Stimulated activated CD4-positive, alpha-beta T cell treated with anti-CD3 and anti-CD28 coated beads, Interleukin-2, amount 100 ng/mL, for 4 hours (primary cell): Measurements from ENCODE around the gene TRIM41.
"Not testable (repeated sequence)": the region's sequence is repeated elsewhere in the genome, so short reads cannot be mapped to it uniquely, and the experiment has no call there.

Experiments used
- DNase-seq: peaks from one replicate; pipeline ENCODE4 v3.0.0-alpha.2; 2020; ENCODE audit warnings: low read depth

Gene TRIM41

GRCh38 chr5:181193656-181194055 is 29.4 kb upstream of the TRIM41 start:
- no peak for DNase-seq

GRCh38 chr5:181194489-181195248 is 28.4 kb upstream of the TRIM41 start:
- DNase-seq, result no peak

- no peak for DNase-seq
These were observed 27.8 kb upstream of the TRIM41 start for GRCh38 chr5:181195249-181195761.

DNA sequence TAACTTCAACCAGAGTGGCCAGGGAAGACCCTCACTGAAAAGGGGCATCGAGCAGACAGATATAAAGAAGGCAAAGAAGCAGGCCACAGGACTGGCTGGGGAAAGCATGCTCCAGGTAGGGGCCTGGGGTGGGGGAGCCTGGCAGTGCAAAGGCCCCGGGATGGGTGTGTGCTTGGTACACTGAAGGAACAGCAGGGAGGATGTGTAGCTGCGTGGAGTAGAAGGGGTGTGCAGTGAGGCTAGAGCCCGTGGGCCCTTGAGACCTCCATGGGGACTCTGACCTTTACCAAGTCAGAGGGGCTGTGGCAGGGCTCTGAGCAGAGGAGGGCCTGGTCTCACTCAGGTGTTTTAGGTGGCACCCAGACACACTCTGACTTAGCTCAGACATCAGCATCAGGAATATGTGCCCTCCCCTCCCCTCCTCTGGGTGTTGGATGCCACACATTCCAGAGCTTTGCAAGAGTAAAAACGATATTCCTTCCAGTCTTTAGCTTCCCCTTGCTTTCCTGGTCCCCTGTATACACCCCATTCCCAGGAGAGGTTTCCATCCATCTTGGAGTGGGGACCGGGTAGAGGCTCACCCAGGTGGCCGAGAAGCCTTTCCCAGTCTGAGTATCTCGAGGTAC is 25.6 kb upstream of the TRIM41 start:
- no peak for DNase-seq

DNA sequence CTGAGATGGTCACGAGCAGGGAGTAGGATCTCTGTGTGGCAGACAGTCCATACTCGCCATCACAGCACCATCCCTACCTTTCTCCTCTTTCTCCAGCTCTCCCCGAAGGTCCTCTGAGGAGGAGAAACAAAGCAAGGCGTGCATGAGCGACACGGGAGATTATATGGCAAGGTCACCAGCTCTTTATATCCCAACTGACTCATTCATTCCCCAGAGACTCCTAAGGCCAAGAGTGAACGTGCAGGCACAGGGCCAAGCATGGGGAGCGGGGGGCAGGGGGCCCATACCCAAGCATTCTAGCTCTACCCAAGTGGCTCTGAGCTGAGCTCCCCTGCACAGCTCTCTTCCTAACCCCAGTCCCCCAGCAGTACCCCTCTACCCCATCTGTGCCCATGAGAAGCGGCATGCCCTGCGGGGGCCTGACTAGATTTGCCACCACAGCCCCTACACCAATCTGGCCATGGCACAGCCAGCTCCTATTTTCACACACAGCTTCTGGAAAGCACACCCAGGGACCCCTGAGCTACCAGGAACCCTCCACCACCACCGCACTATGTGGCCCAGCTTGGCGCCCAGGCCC is 24.9 kb upstream of the TRIM41 start:
- no peak for DNase-seq

DNA sequence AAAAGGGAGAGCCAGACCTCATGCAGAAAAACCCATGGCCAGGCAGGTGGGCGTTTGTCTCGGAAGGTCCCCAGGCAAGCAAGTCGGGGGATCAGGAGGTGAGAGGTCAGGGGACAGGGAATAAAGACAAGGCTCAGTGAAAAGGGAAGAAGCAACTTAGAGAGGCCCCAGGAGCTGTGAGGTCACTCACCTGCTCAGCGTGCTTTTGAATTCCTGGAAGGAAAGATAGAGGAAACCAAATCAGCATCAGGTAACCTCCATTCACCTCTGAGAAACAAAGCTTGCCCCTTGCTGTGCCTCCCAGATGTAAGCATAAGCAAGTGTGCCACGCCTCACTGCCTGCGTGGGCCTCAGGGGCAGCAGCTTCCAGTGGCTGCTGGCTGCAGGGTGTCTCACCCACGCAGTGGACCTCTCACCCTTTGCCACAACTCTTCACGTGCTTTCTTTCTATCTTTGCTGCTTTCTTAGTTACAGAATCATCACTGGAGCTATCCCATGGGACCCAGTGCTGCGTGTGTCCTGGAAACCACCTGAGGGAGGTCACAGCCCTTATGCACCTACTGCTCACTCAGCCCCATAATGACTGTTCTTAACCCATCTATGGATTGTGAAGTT is 24.1 kb upstream of the TRIM41 start:
- no peak for DNase-seq

DNA sequence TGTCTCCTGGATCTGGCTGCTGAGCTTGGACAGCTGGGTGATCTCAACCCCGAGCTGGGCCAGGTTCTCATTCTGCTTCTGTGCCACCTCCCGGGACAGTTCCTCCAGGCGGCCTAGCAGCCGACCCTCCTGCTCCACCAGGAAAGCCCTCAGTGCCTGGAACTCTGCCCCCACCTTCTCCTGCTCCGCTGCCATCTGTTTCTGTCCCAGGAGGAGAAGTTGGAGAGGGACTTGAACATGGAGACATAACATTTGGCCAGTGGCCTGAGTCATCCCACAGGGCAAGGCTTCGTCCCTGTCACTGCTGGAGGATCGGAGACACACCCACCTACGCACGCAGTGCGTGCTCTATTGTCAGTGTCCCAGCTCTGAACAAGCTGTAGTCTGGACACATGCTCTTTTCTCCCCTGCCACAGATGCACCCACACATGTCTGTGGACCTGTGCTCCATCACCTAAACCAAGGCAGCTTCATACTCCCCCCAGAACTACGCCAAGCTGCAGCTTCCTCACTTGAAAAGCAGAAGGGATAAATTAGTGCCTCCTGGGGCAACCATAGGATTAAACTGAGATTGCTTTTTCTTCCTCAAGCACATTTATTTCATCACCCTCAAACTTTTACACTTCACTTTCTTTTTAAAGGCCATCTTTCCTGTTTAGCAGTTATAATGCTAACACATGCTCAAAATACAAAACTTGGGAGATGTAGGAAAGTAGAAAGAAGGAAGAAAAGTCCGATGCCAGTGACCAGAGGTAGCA is 23.0 kb upstream of the TRIM41 start:
- no peak for DNase-seq

GRCh38 chr5:181200816-181201215 is 22.3 kb upstream of the TRIM41 start:
- DNase-seq, result no peak

- DNase-seq, result no peak
These were observed 19.9 kb upstream of the TRIM41 start for GRCh38 chr5:181203093-181203711.

GRCh38 chr5:181203777-181204112 is 19.3 kb upstream of the TRIM41 start:
- DNase-seq, result no peak

DNA sequence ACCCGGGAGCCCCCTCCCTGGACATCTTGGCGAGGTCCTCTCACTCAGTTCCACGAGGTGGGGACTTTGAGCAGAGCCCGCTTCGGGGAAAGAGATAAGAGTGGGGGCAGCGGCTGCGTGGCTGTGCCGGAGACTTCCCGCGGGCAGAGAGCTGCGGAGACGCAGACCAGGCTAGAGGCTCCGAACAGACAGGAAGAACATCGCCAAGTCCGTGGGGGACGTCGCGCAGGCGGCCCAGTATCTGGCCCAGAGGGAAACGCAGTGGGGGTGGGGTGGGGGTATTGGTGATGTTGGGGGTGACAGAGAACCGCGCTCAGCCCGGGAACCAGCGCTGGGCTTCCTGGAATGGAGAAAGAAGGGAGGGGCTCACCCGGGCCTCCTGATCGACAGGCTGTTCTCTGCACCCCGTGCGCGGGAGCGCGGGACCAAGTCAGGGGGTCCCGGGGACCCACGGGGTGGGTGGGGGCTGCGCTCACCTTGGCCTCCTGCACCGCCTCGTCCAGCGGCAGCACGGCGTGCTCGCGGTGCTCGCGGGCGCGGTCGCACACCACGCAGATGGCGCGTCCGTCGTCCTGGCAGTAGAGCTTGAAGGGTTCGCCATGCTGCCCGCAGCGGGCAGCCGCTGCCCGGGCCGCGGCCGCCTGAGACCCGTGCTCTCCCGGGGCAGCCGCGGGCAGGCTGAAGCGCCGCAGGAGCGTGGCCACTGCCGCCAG is 18.8 kb upstream of the TRIM41 start:
- no peak for DNase-seq

DNA sequence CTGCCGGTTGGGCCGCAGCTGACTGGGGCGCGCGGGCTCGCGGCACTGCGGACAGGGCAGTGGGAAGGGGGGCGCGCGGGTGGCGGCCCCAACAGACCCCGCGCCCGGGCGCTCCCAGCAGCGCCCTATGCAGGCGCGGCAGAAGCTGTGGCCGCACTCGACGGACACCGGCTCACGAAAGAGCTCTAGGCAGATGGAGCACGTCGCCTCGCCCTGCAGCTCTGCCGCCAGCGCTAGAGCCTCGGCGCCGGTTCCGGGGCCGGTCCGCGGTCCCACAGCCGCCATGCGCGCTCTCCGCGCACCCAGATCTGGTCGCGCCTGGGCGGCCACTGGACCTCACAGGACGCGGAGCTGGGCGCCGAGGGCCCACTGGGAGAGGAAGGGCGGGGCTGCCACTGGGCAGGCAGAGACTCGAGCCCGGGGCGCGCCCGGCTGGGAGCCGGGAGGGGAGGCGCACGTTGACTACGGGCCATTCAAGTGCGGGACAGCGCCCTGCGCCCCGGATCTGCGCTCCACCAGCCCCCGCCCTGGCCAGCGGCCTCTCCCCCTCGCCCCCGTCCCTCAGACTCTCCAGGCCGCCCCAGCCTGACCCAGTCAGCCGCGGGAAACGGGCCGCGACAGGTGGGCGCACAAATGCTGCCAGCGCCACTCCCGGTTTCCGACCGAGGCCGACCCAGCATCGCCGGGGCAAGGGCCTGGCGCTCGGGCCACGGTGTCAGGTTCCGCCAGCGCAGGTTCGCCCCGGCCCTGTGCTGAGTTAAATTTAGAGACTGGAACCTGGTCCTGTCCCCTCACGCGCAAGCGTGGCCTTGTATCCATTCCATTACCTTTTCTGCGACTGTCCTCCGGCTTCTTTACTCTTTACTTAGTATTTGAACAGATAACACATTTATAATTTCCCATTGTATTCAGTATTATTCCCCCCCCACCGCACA is 18.0 kb upstream of the TRIM41 start, which contains the start of gene TRIM7:
TSS of gene TRIM7 (minus strand) at position 371 of the 935 bp plus-strand sequence. CDS start at position 285, 86 bp downstream.
- DNase-seq, result no peak

GRCh38 chr5:181205761-181206649 is 17.1 kb upstream of the TRIM41 start:
- DNase-seq, result no peak

DNA sequence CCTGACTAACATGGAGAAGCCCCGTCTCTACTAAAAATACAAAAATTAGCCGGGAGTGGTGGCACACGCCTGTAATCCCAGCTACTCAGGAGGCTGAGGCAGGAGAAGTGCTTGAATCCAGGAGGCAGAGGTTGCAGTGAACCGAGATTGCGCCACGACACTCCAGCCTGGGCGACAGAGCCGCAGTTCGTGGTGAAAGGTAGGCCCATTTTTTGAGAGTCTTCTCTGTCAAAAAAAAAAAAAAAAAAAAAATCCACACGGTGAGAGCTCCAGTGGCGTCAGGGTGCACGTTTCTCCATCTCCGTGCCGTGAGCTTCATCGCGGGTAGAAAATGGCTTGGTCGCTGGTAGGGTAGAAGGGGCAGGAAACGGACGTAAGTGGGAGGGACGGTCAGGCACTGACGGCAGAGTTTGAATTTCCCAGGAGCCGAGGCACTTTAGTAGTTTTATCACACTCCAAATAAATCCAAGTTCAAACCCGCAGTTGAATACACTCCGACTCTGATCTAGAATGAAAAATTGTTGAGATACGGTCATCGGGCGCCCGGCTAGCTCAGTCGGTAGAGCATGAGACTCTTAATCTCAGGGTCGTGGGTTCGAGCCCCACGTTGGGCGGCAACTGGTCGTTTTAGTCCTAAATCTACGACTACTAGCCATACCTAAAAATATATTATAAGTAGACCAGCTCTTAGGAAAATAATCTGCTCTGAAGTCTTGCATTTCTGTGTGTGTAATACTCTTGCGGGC is 15.7 kb upstream of the TRIM41 start:
- DNase-seq, result peak; percentile 79

GRCh38 chr5:181207960-181208253 is 15.2 kb upstream of the TRIM41 start:
- no peak for DNase-seq

DNA sequence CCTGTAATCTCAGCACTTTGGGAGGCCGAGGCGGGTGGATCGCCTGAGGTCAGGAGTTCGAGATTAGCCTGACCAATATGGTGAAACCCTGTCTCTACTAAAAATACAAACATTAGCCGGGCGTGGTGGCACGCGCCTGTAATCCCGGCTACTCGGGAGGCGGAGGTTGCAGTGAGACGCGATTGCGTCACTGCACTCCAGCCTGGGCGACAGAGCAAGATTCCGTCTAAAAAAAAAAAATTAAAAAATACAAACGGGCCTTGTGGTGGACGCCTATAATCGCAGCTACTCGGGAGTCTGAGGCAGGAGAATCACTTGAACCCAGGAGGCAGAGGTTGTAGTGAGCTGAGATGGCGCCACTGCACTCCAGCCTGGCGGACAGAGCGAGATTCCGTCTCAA is 14.1 kb upstream of the TRIM41 start:
- DNase-seq, result not testable (repeated sequence)

- DNase-seq, result not testable (repeated sequence)
These were observed 12.9 kb upstream of the TRIM41 start for GRCh38 chr5:181210148-181210547.

GRCh38 chr5:181210698-181211097 is 12.4 kb upstream of the TRIM41 start:
- not testable (repeated sequence) for DNase-seq
